Islet precursor cell (in vitro differentiated cells): Measurements from ENCODE around the gene EMILIN1.

Source experiments
- DNase-seq: peaks from one replicate; pipeline ENCODE4 v3.0.0-alpha.2; 2018

Gene EMILIN1

GRCh38 chr2:27078267-27079194 lies at the start of gene EMILIN1:
Gene EMILIN1 (plus strand): TSS chr2:27078615. CDS start chr2:27079066, 451 bp downstream.
- DNase-seq = peak; percentile 70

- DNase-seq = no peak
Measured at GRCh38 chr2:27029051-27029450, 49.4 kb upstream of the EMILIN1 start.

GRCh38 chr2:27032495-27033252 lies 45.7 kb upstream of the EMILIN1 start, which contains the start of gene TMEM214:
Gene TMEM214 (plus strand): TSS chr2:27032965. CDS start chr2:27033016, 51 bp downstream.
- DNase-seq = peak; percentile 94

GRCh38 chr2:27033253-27033852 lies 45.1 kb upstream of the EMILIN1 start:
- DNase-seq = no peak

GRCh38 chr2:27038012-27038411 lies 40.4 kb upstream of the EMILIN1 start:
- DNase-seq = no peak

GRCh38 chr2:27038631-27039339 lies 39.6 kb upstream of the EMILIN1 start:
- DNase-seq = no peak

GRCh38 chr2:27039426-27039825 lies 39.0 kb upstream of the EMILIN1 start:
- no peak for DNase-seq

- no peak for DNase-seq
Measured at GRCh38 chr2:27039871-27040270, 38.5 kb upstream of the EMILIN1 start.

GRCh38 chr2:27040282-27040681 lies 38.1 kb upstream of the EMILIN1 start:
- DNase-seq = no peak

- no peak for DNase-seq
Measured at GRCh38 chr2:27041752-27042151, 36.7 kb upstream of the EMILIN1 start.

- no peak for DNase-seq
Measured at GRCh38 chr2:27042159-27042661, 36.2 kb upstream of the EMILIN1 start.

GRCh38 chr2:27042985-27043634 lies 35.3 kb upstream of the EMILIN1 start:
- no peak for DNase-seq

GRCh38 chr2:27049422-27050280 lies 28.8 kb upstream of the EMILIN1 start:
- no peak for DNase-seq

- peak; percentile 97 for DNase-seq
Measured at GRCh38 chr2:27050281-27050995, 28.0 kb upstream of the EMILIN1 start.

GRCh38 chr2:27050996-27051901 lies 27.2 kb upstream of the EMILIN1 start, which contains the start of gene AGBL5:
Gene AGBL5 (plus strand): TSS chr2:27051668. CDS start chr2:27052959, 1,291 bp downstream.
- peak; percentile 97 for DNase-seq

- DNase-seq = peak; percentile 61
Measured at GRCh38 chr2:27051902-27052645, 26.3 kb upstream of the EMILIN1 start.

GRCh38 chr2:27053321-27053720 lies 25.1 kb upstream of the EMILIN1 start:
- no peak for DNase-seq

- no peak for DNase-seq
Measured at GRCh38 chr2:27053776-27054175, 24.6 kb upstream of the EMILIN1 start.
